ENCODE measurements around the gene TP53AIP1. TPM values are rescaled to one million over a fixed set of nuclear protein-coding genes. Genes with fewer than 3 reads are reported as not detected.

The TP53AIP1 gene
- total and polyA plus RNA-seq, 4 donors, result 0.59 to 1.4 (median 0.97) TPM

GRCh38 chr11:128964463-128964930 lies 21.8 kb upstream of the TP53AIP1 start:
- no peaks in the 10 kb centered on the region for H3K9me3 ChIP-seq (ENCODE audit: control insufficient read depth, insufficient read depth, low read length)
- H3K27me3 ChIP-seq (ENCODE audit: control insufficient read depth, insufficient read depth, low read length), result no peaks in the 10 kb centered on the region
- WGBS (ENCODE audit: insufficient coverage), result 63% methylated on average over 5 of the region's 7 CpGs
- peak in 1 of 6 donors; percentile 14 for DNase-seq (ENCODE audit: low read depth in 4 of 6, low spot score in 6 of 6)
- H3K27ac ChIP-seq (ENCODE audit: low read depth, low read length), result no peak overlapping the region
- H3K36me3 ChIP-seq (ENCODE audit: control insufficient read depth, insufficient read depth, low read length), result peaks cover 9% of the 10 kb centered on the region
- H3K4me1 ChIP-seq (ENCODE audit: control insufficient read depth, insufficient read depth, low read length), result peaks cover 5% of the 10 kb centered on the region
- H3K4me3 ChIP-seq (ENCODE audit: low read depth, low read length), result no peak overlapping the region

GRCh38 chr11:128963744-128964325 lies 21.2 kb upstream of the TP53AIP1 start:
- Histone ChIP-seq H3K4me1 (ENCODE audit: control insufficient read depth, insufficient read depth, low read length) (peaks cover 5% of the 10 kb centered on the region), H3K27ac (ENCODE audit: low read depth, low read length) (no peak overlapping the region), H3K9me3 (ENCODE audit: control insufficient read depth, insufficient read depth, low read length) (no peaks in the 10 kb centered on the region), H3K36me3 (ENCODE audit: control insufficient read depth, insufficient read depth, low read length) (peaks cover 2% of the 10 kb centered on the region), H3K27me3 (ENCODE audit: control insufficient read depth, insufficient read depth, low read length) (no peaks in the 10 kb centered on the region), H3K4me3 (ENCODE audit: low read depth, low read length) (no peak overlapping the region)
- 21% methylated on average over 2 of the region's 3 CpGs for WGBS (ENCODE audit: insufficient coverage)
- DNase-seq (ENCODE audit: low read depth in 4 of 6, low spot score in 6 of 6), result peak in 2 of 6 donors; percentile 77 to 84

- Histone ChIP-seq H3K4me1 (ENCODE audit: control insufficient read depth, insufficient read depth, low read length) (peaks cover 5% of the 10 kb centered on the region), H3K4me3 (ENCODE audit: low read depth, low read length) (no peak overlapping the region), H3K9me3 (ENCODE audit: control insufficient read depth, insufficient read depth, low read length) (no peaks in the 10 kb centered on the region), H3K36me3 (ENCODE audit: control insufficient read depth, insufficient read depth, low read length) (no peaks in the 10 kb centered on the region), H3K27ac (ENCODE audit: low read depth, low read length) (no peak overlapping the region), H3K27me3 (ENCODE audit: control insufficient read depth, insufficient read depth, low read length) (no peaks in the 10 kb centered on the region)
- DNase-seq (ENCODE audit: low read depth in 4 of 6, low spot score in 6 of 6), result no peak
- WGBS (ENCODE audit: insufficient coverage), result 67% methylated on average over 4 of the region's 5 CpGs
Measured at GRCh38 chr11:128962896-128963295, 20.2 kb upstream of the TP53AIP1 start.

- peaks cover 5% of the 10 kb centered on the region for H3K4me1 ChIP-seq (ENCODE audit: control insufficient read depth, insufficient read depth, low read length)
- H3K4me3 ChIP-seq (ENCODE audit: low read depth, low read length), result no peak overlapping the region
- no peak overlapping the region for H3K27ac ChIP-seq (ENCODE audit: low read depth, low read length)
- no peaks in the 10 kb centered on the region for H3K27me3 ChIP-seq (ENCODE audit: control insufficient read depth, insufficient read depth, low read length)
- no peak for DNase-seq (ENCODE audit: low read depth in 4 of 6, low spot score in 6 of 6)
- no CpG with 5 or more reads among the region's 2 CpGs for WGBS (ENCODE audit: insufficient coverage)
- no peaks in the 10 kb centered on the region for H3K36me3 ChIP-seq (ENCODE audit: control insufficient read depth, insufficient read depth, low read length)
- no peaks in the 10 kb centered on the region for H3K9me3 ChIP-seq (ENCODE audit: control insufficient read depth, insufficient read depth, low read length)
Measured at GRCh38 chr11:128961645-128962044, 19.0 kb upstream of the TP53AIP1 start.

- no peak overlapping the region for H3K4me3 ChIP-seq (ENCODE audit: low read depth, low read length)
- H3K27ac ChIP-seq (ENCODE audit: low read depth, low read length), result no peak overlapping the region
- H3K36me3 ChIP-seq (ENCODE audit: control insufficient read depth, insufficient read depth, low read length), result no peaks in the 10 kb centered on the region
- no peak for DNase-seq (ENCODE audit: low read depth in 4 of 6, low spot score in 6 of 6)
- no peaks in the 10 kb centered on the region for H3K4me1 ChIP-seq (ENCODE audit: control insufficient read depth, insufficient read depth, low read length)
- 78% methylated on average over 5 of the region's 8 CpGs for WGBS (ENCODE audit: insufficient coverage)
- no peaks in the 10 kb centered on the region for H3K27me3 ChIP-seq (ENCODE audit: control insufficient read depth, insufficient read depth, low read length)
- no peaks in the 10 kb centered on the region for H3K9me3 ChIP-seq (ENCODE audit: control insufficient read depth, insufficient read depth, low read length)
Measured at GRCh38 chr11:128957202-128957482, 14.5 kb upstream of the TP53AIP1 start.

GRCh38 chr11:128956401-128957201 lies 13.9 kb upstream of the TP53AIP1 start:
- DNase-seq (ENCODE audit: low read depth in 4 of 6, low spot score in 6 of 6), result peak; percentile 61 to 96 (median 74)
- WGBS (ENCODE audit: insufficient coverage), result 53% methylated on average over 3 of the region's 8 CpGs
- no peak overlapping the region for H3K4me3 ChIP-seq (ENCODE audit: low read depth, low read length)
- no peaks in the 10 kb centered on the region for H3K4me1 ChIP-seq (ENCODE audit: control insufficient read depth, insufficient read depth, low read length)
- H3K36me3 ChIP-seq (ENCODE audit: control insufficient read depth, insufficient read depth, low read length), result no peaks in the 10 kb centered on the region
- H3K9me3 ChIP-seq (ENCODE audit: control insufficient read depth, insufficient read depth, low read length), result no peaks in the 10 kb centered on the region
- H3K27ac ChIP-seq (ENCODE audit: low read depth, low read length), result no peak overlapping the region
- H3K27me3 ChIP-seq (ENCODE audit: control insufficient read depth, insufficient read depth, low read length), result no peaks in the 10 kb centered on the region

GRCh38 chr11:128955636-128956035 lies 13.0 kb upstream of the TP53AIP1 start:
- DNase-seq (ENCODE audit: low read depth in 4 of 6, low spot score in 6 of 6), result no peak
- 65% methylated on average over 2 of the region's 3 CpGs for WGBS (ENCODE audit: insufficient coverage)
- H3K4me3 ChIP-seq (ENCODE audit: low read depth, low read length), result no peak overlapping the region
- H3K27me3 ChIP-seq (ENCODE audit: control insufficient read depth, insufficient read depth, low read length), result no peaks in the 10 kb centered on the region
- no peaks in the 10 kb centered on the region for H3K36me3 ChIP-seq (ENCODE audit: control insufficient read depth, insufficient read depth, low read length)
- H3K4me1 ChIP-seq (ENCODE audit: control insufficient read depth, insufficient read depth, low read length), result no peaks in the 10 kb centered on the region
- no peak overlapping the region for H3K27ac ChIP-seq (ENCODE audit: low read depth, low read length)
- H3K9me3 ChIP-seq (ENCODE audit: control insufficient read depth, insufficient read depth, low read length), result no peaks in the 10 kb centered on the region

GRCh38 chr11:128953151-128953550 lies 10.5 kb upstream of the TP53AIP1 start:
- Histone ChIP-seq H3K4me3 (ENCODE audit: low read depth, low read length) (no peak overlapping the region), H3K36me3 (ENCODE audit: control insufficient read depth, insufficient read depth, low read length) (no peaks in the 10 kb centered on the region), H3K9me3 (ENCODE audit: control insufficient read depth, insufficient read depth, low read length) (no peaks in the 10 kb centered on the region), H3K27me3 (ENCODE audit: control insufficient read depth, insufficient read depth, low read length) (no peaks in the 10 kb centered on the region), H3K27ac (ENCODE audit: low read depth, low read length) (no peak overlapping the region), H3K4me1 (ENCODE audit: control insufficient read depth, insufficient read depth, low read length) (no peaks in the 10 kb centered on the region)
- 94% methylated on average over 15 of the region's 16 CpGs for WGBS (ENCODE audit: insufficient coverage)
- no peak for DNase-seq (ENCODE audit: low read depth in 4 of 6, low spot score in 6 of 6)

- Histone ChIP-seq H3K27me3 (ENCODE audit: control insufficient read depth, insufficient read depth, low read length) (no peaks in the 10 kb centered on the region), H3K4me1 (ENCODE audit: control insufficient read depth, insufficient read depth, low read length) (no peaks in the 10 kb centered on the region), H3K36me3 (ENCODE audit: control insufficient read depth, insufficient read depth, low read length) (no peaks in the 10 kb centered on the region), H3K27ac (ENCODE audit: low read depth, low read length) (no peak overlapping the region), H3K9me3 (ENCODE audit: control insufficient read depth, insufficient read depth, low read length) (no peaks in the 10 kb centered on the region), H3K4me3 (ENCODE audit: low read depth, low read length) (no peak overlapping the region)
- 45% methylated on average over 4 of the region's 13 CpGs for WGBS (ENCODE audit: insufficient coverage)
- DNase-seq (ENCODE audit: low read depth in 4 of 6, low spot score in 6 of 6), result no peak
Measured at GRCh38 chr11:128949791-128950454, 7.3 kb upstream of the TP53AIP1 start.

All from spinal cord (tissue), 10 donors.